ENCODE results near the gene ZDHHC7.

The ZDHHC7 gene

DNA sequence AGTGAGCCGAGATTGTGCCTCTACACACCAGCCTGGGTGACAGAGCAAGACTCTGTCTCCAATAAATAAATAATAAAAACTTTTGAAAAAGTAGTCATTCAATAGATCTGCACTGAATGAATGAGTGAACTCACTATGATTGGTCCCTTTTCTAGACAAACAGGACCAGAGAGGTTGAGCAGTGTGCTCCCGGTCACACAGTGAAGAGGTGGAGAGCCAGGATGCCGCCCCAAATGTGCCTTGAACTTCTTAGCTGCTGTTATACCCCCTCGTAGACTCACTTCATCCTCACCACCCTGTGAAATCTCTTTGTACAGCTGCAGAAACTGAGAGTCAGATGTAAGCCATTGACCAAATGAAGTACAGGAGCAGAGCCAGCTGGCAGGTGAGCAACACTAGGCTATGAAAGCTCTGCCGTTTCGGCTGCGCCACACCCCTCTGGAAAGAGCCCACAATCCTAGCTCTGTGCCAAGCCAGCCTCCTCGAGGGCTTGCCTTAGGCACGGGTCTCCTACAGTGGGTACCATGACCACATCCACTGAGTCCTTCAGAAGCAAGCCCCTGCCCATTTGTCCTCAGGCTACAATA, 8.4 kb upstream of the ZDHHC7 start:
- TF ChIP-seq, protein P1, sequence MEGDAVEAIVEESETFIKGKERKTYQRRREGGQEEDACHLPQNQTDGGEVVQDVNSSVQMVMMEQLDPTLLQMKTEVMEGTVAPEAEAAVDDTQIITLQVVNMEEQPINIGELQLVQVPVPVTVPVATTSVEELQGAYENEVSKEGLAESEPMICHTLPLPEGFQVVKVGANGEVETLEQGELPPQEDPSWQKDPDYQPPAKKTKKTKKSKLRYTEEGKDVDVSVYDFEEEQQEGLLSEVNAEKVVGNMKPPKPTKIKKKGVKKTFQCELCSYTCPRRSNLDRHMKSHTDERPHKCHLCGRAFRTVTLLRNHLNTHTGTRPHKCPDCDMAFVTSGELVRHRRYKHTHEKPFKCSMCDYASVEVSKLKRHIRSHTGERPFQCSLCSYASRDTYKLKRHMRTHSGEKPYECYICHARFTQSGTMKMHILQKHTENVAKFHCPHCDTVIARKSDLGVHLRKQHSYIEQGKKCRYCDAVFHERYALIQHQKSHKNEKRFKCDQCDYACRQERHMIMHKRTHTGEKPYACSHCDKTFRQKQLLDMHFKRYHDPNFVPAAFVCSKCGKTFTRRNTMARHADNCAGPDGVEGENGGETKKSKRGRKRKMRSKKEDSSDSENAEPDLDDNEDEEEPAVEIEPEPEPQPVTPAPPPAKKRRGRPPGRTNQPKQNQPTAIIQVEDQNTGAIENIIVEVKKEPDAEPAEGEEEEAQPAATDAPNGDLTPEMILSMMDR (IDR thresholded peaks at IDR 0.05; ENCODE audit: extremely low read depth, insufficient read depth, missing control alignments), result no peak
- in situ Hi-C loops (cut with MboI; ENCODE audit: low pct_unique_long_range_greater_than_20kb, low sequenced_read_pairs, unreplicated experiment), result no loop called here

DNA sequence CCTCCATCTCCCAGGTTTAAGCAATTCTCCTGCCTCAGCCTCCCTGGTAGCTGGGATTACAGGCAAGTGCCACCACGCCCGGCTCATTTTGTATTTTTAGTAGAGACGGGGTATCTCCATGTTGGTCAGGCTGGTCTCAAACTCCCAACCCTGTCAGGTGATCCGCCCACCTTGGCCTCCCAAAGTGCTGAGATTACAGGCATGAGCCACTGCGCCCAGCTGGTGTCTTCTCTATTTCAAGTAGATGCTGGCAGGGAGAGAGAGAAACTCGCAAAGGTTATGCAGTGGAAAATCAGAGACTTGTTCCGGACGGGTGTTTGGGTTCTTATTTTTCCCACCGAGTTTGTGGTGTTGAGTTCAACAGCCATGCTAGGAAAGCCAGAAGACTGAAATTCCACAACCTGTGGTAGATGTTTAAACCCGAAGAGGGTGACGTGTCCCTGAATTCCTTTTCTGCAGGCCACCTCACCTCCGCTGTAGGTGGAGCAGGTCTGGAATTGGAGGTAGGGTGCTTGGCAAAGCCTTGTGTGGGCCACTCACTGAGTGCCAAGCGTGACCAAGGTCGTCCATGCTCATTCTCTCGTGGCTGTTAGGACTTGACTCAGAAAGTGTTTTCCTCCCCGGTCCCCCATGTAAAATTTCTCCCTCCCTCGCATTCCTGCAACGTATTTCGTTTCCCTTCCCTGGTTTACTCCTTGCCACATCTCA, 7.3 kb upstream of the ZDHHC7 start:
- in situ Hi-C loops (cut with MboI; ENCODE audit: low pct_unique_long_range_greater_than_20kb, low sequenced_read_pairs, unreplicated experiment), result no loop called here
- TF ChIP-seq, protein P1 (IDR thresholded peaks at IDR 0.05; ENCODE audit: extremely low read depth, insufficient read depth, missing control alignments), result no peak

More for the DNA sequence above, 8.4 kb upstream of the ZDHHC7 start:
- no peak for DNase-seq (ENCODE audit: low spot score)

DNA sequence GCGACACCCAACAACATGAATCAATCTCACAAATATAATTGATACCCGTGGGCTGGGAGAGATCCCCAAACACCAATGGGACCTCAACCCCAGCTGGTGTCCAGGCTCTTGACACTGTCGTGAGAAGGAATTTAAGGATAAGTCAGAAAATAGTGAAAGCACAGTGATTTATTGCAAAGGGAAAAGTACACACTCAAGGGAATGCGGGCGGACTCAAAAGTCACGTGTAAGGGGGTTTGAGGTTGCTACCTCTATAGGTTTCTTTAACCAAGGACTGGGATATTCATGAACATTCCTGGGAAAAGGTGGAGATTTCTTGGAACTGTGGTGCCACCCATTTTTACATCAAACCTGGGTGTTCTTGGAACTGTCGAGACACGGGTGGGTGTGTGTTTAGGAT, 6.3 kb upstream of the ZDHHC7 start:
- in situ Hi-C loops (cut with MboI; ENCODE audit: low pct_unique_long_range_greater_than_20kb, low sequenced_read_pairs, unreplicated experiment), result no loop called here
- no peak for DNase-seq (ENCODE audit: low spot score)
- TF ChIP-seq, protein P1 (IDR thresholded peaks at IDR 0.05; ENCODE audit: extremely low read depth, insufficient read depth, missing control alignments), result no peak

More for the DNA sequence above, 7.3 kb upstream of the ZDHHC7 start:
- DNase-seq (ENCODE audit: low spot score), result no peak

DNA sequence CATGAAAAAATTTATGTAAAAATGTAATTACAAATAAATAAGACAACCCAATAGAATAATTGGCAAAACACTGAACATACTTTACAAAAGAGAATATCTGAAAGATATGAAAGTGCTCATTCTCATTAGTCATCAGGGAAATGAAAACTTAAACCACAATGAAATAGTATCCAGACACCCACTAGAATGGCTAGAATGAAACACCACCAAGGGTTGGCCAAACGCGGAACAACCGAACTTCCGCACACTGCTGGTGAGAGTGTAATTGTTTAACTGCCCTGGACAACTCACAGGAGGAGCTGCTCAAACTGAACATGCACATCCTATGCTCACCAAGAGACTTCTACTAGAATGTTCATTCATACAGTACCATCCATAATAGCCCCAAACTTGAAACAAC, 5.8 kb upstream of the ZDHHC7 start:
- in situ Hi-C loops (cut with MboI; ENCODE audit: low pct_unique_long_range_greater_than_20kb, low sequenced_read_pairs, unreplicated experiment), result no loop called here
- peak; percentile 37 for DNase-seq (ENCODE audit: low spot score)
- TF ChIP-seq, protein P1 (IDR thresholded peaks at IDR 0.05; ENCODE audit: extremely low read depth, insufficient read depth, missing control alignments), result no peak

DNA sequence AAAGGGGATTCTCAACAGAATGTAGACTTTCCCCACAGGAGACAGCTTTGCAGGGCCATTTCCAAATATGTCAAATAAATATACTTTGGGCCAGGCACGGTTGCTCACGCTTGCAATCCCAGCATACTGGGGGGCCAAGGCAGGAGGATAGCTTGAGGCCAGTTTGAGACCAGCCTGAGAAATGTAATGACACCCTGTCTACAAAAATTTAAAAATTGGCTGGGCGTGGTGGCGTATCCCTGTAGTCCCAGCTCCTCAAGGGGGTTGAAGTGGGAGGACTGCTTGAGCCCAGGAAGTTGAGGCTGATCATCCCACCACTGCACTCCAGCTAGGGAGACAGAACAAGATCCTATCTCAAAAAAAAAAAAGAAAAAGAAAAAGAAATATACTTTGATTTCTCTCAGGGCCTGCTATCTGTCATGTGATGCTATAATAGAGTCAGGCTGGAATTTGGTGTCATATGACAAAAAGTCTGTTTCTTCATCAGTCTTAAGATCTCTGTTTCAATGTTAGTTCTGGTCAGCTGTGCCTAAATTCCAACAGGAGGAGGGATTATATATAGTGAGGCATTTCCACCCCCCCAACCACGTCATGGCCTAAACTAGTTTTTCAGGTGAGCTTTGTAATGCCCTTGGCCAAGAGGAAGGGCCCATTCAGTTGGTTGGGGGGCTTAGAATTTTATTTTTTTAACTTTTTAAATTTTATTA, 4.3 kb upstream of the ZDHHC7 start:
- no peak for DNase-seq (ENCODE audit: low spot score)
- in situ Hi-C loops (cut with MboI; ENCODE audit: low pct_unique_long_range_greater_than_20kb, low sequenced_read_pairs, unreplicated experiment), result no loop called here
- TF ChIP-seq, protein P1 (IDR thresholded peaks at IDR 0.05; ENCODE audit: extremely low read depth, insufficient read depth, missing control alignments), result no peak

DNA sequence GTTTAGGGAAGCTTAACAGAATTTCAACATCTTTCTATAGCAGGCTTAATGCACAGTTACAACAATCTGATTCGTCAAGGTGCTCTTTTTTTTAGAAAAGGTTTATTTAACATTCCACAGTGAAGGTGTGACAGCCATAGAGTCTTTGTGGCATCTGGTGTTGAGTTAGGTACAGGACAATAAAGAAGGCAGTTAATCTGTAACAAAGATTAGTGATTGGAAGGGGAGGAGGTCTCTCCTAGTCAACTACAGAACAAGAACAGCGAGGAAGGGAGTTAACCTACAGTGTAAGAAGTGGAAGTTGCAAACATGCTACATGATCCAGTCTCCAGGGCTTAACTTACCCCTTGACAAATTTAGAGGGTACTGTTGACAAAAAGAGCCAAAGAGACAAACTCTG, 3.0 kb upstream of the ZDHHC7 start:
- TF ChIP-seq, protein P1 (IDR thresholded peaks at IDR 0.05; ENCODE audit: extremely low read depth, insufficient read depth, missing control alignments), result no peak
- in situ Hi-C loops (cut with MboI; ENCODE audit: low pct_unique_long_range_greater_than_20kb, low sequenced_read_pairs, unreplicated experiment), result no loop called here
- no peak for DNase-seq (ENCODE audit: low spot score)

Measured in GM13977 (cell line).